ENCODE measurements around the gene APRT.
A peak's percentile ranks its signal among the peaks of the same experiment; 100 is the strongest.

APRT gene, protein sequence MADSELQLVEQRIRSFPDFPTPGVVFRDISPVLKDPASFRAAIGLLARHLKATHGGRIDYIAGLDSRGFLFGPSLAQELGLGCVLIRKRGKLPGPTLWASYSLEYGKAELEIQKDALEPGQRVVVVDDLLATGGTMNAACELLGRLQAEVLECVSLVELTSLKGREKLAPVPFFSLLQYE

DNA sequence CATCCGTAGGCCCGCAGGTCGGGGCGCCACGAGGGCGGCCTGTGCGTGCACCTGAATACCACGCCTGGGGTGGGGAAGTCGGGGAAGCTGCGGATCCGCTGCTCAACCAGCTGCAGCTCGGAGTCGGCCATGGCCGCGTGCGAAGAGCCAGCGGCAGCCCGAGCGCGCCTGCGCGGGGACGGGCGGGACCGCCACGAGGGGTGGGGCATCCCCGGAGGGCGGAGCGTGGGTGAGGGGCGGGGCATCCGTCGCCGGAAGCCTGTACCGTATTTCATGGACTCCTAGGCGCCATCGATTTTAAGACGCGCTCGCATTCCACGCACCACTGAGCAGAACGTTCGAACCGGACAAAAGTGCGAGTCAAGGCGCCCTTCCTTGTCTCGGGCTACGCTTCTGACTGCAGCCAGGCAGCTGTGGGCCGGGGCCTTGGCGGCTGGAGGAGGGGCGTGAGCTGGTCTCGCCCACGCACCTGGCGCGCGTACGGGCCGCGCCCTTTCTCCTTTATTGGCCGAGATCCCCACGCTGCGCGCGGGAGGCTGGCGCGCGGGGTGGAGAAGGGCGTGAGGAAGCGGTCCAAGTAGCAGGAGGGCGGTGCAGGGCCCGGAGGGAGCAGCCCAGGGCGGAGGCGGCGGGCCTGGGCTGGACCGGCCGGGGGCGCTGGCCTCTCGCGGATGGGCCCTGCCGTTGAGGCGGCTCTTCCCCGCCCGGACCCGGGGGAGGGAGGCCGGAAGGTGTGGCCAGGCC is at the start of gene APRT:
Gene APRT (minus strand): TSS at position 160 of the 744 bp plus-strand sequence. CDS start 29 bp downstream, at position 131.
- DNase-seq (ENCODE audit: low spot score) = peak; percentile 93

DNA sequence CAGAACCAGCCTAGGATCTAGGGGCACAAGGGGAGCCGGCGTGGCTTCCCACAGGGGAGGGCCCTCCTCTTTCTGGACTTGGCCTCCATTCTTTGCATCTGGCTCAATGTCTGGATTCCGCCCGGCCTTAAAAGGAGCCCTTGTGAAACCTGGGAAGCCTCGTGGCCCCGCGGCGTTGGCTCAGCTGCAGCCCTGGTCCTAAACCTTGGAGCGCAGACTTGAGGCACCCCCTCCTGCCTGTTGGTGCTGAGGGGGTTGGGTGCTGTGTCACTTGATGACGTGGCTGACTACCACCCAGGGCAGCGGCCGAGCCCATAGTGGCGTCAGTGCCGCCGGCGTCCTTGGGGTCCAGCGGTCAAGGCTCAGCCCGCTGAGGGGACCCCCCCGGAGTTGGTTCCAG is 49.6 kb upstream of the APRT start:
- DNase-seq (ENCODE audit: low spot score) = no peak

DNA sequence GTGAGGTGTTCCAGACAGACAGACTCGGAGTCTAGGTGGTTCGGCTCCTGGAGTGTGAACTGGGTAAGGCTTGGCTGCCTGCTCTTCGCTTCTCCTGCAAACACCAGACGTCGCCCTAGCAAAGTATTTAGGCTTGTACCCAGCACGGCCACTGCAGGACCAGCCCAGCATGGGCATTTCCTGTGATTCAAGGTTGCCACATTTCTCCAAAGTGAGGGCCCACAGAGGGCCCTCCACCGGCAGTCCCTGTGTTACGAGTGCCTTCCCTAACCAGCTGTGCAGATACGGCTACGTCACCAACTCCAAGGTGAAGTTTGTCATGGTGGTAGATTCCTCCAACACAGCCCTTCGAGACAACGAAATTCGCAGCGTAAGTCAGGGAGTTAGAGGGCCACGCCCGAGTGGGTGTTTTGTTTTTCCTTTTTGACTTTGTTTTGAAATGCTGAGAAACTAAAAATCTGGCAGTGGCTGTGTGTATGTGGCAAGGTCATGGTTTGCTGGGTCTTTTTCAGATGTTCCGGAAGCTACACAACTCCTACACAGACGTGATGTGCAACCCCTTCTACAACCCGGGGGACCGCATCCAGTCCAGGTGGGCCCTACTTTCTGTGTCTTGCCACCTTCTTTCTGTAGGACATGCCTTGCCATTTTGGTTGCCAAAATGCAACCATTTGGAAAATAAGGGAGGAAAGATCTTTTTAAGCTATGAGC is 47.8 kb upstream of the APRT start:
- no peak for DNase-seq (ENCODE audit: low spot score)

DNA sequence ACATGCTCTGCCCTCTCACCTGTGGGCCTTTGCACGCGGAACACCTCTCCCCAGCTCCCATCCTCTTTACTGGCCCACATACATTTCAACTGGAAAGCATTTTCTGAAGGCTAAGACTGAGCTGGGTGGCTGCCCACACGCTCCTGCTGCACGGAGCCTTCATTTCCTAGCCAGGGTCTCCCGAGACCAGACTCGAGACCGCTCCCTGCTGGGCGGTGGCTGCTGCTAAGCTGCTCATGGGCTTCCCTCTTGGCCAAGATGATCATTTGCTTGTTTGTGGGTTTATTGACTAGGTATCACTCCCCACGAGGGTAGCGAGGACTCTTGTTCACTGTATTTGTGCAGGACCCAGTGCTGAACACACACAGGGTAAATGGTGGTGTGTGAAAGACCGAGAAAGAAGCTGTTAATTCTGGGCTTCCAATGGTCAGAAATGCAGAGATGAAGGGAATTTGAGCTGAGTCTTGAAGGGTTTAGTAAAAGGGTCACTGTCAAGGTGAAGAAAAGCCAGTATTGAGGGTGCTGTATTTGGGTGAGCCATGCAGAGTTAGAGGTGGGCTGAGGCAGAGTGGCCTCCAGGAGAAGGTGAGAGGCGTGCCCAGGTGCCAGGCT is 46.1 kb upstream of the APRT start:
- DNase-seq (ENCODE audit: low spot score) = peak; percentile 79

DNA sequence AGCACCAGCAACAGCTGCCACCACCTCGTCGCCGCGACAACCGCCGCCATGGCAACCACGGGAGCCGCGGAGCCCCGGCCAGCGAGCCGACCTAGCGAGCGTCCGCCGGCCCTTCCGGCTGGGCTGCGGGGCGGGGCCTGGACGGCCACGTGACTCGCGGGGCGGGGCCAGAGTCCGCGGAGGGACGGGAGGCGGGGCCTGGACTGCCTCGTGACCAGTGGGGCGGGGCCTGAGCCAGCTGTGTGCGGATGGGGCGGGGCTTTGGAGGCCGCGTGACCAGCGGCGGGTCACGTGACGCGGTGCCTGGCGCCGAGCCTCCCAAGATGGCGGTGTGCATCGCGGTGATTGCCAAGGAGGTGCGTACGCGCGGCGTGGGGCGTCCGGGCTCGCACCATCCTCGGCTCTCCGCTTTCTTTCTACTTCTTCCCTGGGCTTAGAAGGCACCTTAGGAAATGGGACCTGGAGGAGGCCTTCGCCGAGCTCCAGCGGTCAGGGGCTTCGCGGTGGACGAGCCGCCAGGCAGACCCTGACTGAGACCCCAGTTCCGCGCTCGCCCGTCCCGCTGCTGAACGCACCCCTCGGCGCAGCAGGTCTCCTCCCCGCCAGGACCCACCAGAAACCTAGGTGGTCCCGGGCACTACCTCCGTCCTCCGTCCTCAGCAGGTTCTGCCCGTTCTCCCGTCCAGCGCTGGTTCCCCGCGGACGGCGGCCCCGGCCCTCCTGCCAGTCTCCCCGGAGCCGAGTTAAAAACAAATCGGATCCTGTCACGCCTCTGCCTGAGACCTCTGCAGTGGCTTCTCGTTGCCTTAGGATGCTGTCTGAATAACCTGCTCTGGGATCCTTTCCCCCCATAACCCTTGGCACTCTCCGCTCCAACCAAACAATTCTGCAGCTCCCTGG is 45.4 kb upstream of the APRT start, which contains the start of the genes GALNS and TRAPPC2L:
Gene GALNS (minus strand): TSS at position 120 of the 900 bp plus-strand sequence. CDS start 70 bp downstream, at position 50.
Gene TRAPPC2L (plus strand): TSS at position 300 of the 900 bp plus-strand sequence. CDS start 24 bp downstream, at position 324.
- peak; percentile 95 for DNase-seq (ENCODE audit: low spot score)

DNA sequence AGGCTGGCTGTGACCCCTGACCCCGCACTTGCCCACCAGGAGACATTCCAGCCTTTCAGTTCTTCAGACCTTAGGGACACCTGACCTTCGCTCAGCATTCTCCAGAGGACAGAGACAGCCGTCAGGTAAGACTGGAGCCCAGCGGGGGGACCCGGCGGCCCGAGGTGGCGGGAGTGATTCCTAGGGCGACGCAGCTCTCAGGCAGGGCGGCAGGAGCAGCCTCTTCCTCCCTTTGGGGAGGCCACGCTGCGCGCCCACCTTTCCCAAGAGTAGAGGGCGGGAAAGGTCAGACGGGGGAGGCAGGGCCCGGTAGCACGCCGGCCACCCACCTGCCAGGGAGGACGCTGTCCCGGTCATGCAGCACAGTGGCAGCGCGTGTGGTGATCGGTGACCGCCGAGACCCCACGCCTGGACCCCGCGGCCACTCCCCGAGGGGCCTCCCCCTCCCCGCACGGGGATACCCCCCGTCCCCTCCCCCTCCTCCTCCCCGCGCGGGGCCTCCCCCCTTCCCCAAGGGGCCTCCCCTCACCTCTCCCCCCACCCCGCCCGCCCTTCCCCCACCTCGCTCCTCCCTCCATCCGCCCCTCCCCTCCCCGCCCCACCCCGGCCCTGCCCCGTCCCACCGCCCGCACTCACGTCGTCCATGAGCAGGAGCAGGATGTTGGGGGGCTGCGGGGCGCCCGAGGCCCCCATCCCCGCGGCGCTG is 44.5 kb upstream of the APRT start:
- no peak for DNase-seq (ENCODE audit: low spot score)

DNA sequence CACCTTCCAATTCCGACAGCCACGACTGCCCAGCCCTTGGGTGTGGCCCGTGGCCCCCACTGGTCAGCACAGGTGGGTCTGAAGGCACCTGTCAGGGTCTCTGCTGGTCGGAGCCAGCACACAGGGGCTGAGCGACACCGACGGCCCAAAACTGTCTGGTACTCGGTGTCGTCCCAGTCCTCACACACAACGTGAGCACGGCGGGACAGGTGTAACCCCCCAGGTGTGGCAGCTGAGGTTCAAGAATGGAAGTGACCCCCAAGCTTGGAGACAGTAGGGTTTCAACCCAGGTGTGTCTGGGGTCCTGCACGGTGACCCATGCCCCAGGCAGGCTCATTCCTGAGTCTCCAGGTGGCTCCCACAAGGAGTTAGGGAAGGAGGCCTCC is 44.0 kb upstream of the APRT start:
- no peak for DNase-seq (ENCODE audit: low spot score)

DNA sequence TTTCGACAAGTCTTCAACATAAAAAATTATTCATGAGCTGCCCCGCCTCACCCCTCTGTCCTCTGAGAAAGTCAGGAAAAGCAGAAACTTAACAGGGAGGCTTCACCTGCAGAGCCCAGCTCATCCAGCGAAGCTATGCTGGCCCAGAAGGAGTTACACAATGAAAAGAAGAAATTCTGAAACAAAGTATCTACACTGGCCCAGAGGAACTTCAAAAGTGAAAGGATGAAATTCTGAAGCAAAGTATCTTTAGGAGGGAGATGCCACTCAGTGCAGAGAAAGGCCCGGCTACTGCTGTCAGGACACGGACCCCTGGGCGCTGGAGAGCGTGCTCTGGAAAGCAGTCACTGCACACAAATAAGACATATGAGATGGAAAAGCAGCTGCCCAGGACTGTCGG is 43.4 kb upstream of the APRT start:
- no peak for DNase-seq (ENCODE audit: low spot score)

DNA sequence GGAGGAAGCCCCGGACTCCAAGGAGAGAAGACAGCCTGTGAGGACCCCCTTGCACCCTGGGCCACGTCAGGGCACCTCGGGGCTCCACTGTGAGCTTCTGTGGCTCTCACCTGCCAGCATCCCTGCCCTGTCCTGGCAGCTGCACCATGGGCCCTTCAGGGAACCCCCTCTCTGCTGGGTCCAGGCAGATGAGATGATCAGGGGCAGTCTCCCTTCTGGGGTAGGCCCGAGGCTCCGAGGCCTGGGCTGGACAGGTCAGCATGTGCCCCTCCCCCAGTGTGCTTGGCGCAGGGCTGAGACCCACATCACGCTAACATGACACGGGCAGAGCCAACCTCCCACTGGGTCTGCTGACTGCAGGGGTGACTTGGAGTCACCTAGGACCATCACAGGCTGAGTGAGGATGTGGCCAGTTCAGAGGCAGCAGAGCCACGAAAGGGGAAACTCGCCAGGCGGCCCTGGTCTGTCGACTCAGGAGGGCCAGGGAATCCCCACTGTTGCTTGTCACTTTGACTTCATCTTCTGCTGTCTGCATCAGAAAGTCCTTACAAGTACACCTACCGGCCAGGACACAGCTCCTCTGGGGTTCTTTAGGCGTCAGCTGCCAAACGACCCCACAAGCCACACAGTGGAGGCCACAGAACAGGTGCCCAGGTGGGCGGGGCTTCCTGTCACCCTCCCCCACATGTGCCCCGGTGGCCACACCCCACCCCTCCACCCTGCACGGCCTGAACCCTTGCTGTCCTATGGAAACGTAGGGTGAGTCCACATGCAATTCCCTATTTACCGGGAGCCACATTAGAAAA is 42.8 kb upstream of the APRT start:
- DNase-seq (ENCODE audit: low spot score) = no peak

DNA sequence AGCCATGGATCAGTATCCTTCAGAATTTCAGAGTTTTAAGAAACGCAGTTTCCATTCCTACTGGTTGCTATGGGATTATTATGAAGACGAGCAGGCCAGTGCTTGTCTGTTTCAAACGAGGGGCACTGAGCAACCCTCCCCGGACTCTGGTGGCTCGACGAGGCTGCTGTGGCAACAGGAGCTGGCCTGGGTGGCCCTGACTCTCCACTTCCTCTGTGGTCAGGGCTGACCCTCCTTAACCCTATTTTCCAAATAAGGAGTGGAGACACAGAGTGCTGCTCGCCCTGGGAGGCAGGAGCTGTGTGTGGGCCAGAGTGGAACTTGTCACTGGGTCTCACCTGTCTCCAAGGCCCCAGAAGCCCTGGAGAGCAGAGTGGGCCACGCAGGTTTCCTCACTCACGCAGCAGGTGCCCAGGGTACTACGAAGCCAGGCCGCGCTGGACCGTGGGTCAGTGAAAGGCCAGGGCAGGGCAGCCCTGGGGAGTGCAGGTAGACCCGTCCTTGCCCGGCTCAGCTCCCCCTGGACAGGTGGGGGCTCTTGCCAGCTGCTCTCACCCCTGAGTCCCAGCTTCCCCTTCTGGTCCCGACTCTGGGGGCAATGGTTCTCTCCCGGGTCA is 41.7 kb upstream of the APRT start:
- DNase-seq (ENCODE audit: low spot score) = no peak

DNA sequence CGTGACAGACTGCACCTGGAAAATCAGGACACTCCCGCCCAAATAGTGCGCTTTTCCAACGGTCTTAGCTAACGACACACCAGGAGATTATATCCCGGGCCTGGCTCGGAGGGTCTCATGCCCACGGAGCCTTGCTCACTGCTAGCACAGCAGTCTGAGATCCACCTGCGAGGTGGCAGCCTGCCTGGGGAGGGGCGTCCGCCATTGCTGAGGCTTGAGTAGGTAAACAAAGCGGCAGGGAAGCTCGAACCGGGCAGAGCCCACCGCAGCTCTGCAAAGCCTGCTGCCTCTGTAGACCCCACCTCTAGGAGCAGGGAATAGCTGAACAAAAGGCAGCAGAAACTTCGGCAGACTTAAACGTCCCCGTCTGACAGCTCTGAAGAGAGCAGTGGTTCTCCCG is 39.9 kb upstream of the APRT start:
- DNase-seq (ENCODE audit: low spot score) = no peak

DNA sequence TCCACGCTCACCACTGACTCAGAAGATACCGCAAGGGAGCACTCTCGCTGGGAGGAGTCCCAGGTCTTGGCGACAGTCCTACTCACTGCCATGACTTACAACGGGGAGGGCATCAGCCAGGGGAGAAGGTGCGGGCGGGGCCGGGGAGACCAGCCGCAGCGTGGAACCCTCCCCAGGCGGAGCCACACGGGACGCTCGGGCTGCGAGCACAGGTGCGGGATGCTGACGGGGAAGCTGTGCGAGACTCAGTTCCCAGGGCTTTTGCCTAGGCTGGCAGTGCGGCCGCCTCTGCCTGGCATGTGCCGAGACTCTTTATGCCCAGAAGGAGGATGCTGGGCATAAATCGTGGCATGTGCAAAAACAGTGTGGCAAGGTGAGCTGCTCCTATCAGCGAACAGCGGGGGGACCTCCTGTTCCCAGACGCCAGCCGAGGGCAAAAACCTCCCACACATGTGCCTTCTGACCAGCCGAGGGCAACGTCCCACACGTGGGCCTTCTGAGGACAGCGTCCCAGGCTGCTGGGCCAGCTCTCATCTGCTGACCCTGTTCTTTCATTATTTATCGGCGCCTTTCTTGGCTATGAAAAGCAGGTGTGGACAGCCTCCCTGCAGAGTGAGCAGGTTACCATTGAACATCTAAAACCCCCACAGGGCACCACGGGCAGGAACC is 38.9 kb upstream of the APRT start:
- no peak for DNase-seq (ENCODE audit: low spot score)

DNA sequence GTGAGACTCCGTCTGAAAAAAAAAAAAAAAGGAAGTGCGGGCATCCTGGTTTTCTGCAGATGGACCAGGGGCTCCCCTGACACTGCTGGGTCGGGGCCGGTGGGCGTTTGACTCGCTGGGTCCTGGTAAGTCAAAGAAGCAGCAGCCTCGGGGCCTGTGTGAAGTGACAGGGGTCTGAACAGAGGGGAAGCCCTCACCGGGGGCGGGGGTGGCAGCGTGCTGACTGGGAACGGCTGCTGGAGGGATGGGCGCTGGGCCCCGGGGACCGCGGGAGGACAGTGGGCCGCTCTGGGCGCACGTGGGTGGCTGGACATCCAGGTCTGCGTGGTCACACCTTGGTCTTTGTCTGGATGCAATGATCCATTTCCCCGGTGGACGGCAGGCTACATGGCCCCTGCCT is 36.8 kb upstream of the APRT start:
- no peak for DNase-seq (ENCODE audit: low spot score)

DNA sequence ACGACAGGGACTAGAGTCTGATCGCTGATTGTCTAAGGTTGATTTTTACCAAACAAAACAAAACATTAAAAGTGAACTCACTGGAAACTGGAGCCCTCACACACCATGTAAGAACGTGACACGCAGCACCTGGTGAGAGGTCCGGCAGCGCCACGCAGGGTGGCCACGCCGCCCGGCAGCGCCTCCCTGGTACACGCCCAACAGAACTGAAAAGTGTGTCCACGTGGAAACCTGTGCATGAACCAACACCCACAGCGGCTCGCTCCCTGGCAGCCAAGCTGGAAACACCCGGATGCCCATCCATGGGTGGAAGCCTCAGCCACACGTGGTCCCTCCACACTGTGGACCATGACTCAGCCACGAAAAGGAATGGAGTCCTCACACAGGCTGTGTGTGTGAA is 35.9 kb upstream of the APRT start:
- no peak for DNase-seq (ENCODE audit: low spot score)

DNA sequence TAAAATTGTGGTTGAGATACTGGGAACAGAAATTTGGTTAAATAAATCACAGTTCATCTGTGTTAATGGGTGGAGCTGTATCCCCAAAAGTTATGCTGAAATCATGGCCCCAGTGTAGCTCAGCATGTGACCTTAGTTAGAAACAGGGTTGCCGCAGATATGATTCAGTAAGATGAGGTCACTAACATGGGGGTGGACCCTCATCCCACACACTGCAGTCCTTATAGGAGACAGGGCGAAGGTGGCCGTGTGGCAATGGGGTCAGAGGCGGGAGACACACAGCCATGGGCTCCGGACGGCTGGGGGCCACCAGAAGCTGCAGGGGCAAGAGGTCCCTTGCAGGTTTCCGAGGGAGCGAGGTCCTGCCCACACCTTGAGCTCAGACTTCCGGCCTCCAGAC is 34.4 kb upstream of the APRT start:
- DNase-seq (ENCODE audit: low spot score) = no peak

DNA sequence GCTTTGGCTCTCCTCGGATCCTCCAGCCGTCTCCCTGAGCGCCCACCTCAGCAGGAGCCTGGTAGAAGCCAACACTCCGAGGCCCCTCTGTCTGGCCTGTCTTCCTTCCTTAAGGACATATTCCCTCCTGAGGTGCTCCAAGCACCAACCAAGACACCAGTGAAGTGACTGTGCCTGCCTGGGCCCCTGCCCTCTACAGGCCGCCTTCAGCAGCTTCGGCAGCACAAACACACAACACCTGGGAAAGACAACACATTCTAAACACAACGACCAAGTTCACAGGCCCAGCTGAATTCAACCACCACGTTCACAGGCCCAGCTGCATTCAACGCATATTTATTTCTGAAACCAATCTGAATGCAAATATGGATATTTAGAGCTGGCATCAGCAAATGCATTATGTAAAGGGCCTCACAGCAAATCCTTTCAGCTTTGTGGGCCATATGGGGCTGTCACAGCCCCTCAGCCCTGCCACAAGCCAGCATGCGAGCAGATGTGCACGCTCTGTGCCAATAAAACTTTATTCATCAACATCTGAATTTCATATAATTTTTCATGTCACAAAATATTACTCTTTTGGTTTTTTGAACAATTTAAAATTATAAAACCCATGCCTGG is 32.8 kb upstream of the APRT start:
- no peak for DNase-seq (ENCODE audit: low spot score)

DNA sequence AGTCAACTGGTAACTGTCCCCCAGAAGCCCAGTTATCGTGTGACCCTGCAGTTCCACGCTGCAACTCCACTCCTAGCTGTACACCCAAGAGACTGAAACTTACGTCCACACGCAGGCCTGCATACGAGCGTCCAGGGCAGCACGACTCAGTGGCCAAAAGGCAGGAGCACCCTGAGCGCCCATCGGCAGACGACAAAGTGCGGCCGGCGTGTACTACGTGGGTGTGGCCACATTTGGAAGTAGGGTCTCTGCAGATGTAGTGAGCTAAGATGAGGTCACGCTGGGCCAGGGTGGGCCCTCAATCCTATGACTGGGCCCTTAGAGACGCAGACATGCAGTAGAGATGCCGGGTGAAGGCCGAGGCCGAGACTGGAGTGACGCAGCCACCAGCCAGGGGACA is 31.5 kb upstream of the APRT start:
- DNase-seq (ENCODE audit: low spot score) = no peak

DNA sequence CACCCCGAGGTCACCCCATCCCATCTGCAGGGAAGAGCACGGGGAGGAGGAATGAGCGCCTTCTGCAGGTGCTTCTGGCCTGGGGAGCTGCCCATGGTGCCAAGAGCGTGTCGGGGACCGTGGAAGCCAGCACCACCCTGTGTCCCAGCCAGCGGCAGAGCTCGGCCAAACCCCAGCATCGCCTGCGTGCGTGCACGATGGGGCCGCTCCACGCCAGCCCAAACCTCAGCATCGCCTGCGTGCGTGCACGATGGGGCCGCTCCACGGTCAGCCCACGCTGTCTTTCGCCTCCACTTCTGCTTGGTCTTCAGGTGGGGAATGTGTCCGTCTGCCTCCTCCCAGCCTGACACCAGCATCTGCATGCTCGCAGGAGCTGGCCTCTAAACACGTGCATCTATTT is 31.1 kb upstream of the APRT start:
- no peak for DNase-seq (ENCODE audit: low spot score)

DNA sequence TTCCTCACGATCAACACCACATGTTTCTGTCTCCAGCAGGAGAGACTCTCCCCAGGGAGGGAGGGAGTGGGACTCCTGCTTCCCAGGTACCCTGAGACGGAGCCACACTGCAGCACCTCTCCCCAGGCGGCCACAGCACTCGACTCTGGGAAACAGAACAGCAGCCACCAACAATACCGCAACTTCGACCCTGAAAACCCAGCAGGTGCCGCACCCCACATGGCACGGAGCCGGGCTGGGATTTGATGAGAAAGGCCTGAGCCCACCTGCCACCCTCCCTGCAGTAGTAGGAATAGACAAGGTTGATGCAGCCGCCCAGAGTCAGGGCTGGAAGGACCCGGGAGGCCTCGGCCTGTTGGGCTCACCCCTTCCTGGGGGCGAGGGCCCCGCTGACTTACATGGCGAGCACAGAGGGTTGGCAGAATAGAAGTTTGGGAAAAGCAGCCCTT is 30.6 kb upstream of the APRT start:
- no peak for DNase-seq (ENCODE audit: low spot score)
